Embryonic facial prominence (tissue), 1 donor: ENCODE data around the gene ZKSCAN2.
A peak's percentile ranks its signal among the peaks of the same experiment; 100 is the strongest.

Experiments used
- DNase-seq: peaks from one replicate; pipeline ENCODE4 v3.0.0-alpha.2; 2016; ENCODE audit errors: extremely low spot score

The ZKSCAN2 gene

DNA sequence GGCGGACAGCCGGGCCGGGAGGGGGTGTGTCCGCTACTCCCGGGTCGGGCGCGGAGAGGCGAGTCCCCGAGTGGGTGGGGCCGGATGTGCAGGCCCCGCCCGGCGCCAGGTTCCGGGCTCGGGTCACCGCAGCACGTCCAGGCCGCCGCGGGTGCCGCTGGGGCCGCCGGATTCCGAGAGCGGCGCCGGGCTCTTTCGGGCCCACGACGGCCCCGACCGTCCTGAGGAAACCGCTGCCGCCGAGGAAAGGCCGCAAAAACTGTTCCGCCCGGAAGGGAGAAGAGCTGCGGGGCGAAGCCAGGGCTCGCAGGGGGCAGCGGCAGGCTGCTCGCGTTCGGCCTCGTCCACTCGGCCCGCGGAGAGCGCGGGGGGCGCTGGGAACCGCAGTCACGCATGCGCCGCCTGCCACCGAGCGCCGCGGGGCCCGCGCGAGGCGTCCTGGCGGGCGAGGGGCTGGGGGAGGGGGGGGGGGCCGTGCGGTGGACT lies at the start of gene ZKSCAN2:
TSS of gene ZKSCAN2 (minus strand) at position 376 of the 486 bp plus-strand sequence. CDS start 718 bp downstream, outside the sequence.
- peak; percentile 73 for DNase-seq

DNA sequence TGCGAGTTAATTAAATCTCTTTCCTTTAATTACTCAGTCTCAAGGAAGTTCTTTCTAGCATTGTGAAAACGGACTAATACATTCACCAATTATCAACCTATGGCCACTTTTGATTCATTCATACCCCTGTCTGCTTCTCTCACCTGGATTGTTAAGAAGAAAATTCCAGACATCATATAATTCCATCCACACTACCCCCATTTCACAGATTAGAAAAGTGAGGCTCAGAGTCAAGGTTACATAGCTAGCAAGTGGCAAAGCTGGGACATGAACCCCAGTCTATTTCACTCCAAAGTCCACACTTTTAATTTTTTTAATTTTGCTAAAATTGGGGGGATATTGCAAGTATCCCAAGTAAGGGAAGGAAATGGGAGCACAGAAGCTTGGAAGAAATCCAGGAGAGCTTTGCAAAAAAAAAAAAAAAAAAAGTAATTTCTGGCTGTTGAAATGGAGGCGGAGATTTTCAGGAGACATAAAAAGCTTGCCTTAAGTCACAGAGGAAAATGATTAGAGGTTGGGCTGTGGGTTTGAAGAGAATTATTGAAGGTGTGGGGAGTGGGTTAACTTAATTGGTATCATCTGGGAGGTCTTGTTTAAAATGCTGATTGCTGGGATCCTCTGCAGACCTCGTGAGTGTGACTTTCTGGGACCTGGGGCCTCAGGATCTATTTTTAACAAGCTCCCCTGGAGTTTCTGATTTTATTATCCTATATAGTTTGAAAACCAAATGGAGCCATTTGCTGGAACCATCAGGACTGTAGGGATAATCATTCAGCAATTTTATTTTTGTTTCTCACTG lies 42.3 kb upstream of the ZKSCAN2 start:
- no peak for DNase-seq

DNA sequence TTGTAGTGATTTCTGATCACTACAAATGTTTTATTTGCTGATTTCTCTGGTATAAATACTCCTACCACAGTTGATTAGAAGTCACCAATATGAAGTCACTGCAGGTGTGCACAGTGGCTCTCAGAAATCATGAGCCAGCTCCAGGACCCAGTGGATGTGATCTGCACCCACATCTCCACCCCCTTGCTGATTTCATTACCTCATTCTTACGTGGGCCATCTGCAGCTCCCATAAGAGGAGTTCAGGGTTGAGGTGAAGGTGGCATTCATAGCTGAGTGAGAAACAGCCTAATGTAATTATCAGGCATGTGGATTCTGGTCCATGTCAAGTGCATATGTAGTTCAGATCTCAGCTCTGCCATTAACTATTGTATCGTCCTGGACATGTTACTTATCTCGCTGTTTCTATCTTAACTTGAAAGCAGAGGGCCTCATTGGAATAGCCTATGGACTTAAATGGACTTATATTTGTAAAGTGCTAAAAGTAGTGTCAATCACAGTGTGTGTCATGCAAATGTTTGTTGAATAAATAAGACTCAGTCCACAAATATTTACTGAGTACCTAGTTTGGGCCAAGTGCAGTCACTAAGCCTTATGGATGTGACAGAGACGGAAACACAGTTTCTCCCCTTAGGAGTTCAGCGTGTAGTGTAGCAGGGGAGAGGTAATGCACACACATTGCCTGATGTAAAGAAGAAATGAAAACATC lies 40.7 kb upstream of the ZKSCAN2 start:
- no peak for DNase-seq

DNA sequence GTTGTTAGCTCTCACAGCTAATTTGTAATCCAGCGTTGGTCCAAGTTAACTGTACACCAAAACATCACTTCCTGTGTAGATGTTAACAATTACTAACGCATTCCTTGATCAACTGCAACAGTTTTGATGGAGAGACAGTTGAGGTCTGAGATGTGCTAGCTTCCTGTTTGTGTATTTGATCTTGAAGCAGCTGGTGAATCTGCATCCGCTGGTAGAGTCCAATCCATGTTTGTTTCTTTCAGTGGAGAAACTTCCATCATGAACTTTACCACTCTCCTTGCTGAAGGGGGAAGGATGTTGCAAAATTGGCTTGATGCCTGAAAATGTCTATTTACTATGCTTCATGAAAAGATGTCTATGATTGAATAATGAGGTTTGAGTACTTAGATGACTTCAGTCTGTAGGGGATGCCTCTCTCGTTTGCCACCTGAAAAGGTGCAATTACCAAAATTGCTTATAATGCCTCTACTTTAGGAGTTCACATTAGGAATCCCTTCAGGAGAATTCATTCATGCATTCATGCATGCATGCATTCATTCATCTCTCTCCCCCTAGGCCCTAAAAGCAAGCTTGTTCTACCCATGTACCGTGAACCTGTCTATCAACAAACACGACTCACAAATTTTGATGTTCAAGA lies 39.6 kb upstream of the ZKSCAN2 start:
- no peak for DNase-seq

DNA sequence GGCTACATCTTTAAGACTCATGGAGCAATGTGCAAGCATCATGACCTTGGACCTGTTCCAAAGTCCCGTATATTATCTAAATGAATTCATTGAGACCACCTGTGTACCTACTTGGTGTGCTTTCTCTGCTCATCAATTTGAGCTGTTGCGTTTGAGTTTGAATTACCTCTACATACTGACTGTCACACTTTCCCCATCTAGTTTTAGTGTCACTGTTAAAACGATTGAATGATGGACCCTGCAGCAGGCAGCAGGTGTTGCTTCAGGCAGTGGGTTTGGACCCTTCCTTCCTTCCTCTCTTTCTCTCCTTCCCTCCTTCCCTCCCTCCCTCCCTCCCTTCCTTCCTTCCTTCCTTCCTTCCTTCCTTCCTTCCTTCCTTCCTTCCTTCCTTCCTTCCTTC lies 33.9 kb upstream of the ZKSCAN2 start:
- DNase-seq = no peak

DNA sequence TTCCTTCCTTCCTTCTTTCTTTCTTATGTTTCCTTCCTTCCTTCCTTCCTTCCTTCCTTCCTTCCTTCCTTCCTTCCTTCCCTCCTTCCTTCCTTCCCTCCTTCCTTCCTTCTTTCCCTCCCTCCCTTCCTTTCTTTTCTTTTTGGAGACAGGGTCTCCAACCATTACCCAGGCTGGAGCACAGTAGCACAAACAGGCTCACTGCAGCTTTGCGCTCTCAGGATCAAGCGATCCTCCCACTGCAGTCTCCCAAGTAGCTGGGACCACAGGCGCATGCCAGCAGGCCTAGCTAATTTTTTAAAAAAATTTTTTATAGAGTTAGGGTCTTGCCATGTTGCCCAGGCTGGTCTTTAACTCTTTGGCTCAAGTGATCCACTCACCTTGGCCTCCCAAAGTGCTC lies 31.8 kb upstream of the ZKSCAN2 start:
- no peak for DNase-seq

DNA sequence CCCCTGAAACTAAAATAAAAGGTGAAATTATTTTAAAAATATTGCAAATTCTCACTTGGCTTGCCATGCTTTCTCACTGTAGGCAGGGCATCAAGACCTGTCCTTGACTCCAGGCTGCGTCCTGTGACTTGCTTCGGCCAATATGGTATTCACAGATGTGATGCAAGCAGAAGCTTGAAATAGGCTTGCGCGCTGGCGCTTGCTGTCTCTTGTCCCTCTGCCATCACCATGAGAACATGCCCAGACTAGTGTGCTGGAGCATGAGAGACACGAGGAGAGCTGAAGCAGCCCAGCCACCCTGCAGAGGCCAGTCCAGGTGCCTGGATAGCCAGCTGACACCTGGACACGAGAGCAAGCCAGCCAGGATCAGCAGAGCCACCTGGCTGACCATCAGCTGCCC lies 21.8 kb upstream of the ZKSCAN2 start:
- no peak for DNase-seq

DNA sequence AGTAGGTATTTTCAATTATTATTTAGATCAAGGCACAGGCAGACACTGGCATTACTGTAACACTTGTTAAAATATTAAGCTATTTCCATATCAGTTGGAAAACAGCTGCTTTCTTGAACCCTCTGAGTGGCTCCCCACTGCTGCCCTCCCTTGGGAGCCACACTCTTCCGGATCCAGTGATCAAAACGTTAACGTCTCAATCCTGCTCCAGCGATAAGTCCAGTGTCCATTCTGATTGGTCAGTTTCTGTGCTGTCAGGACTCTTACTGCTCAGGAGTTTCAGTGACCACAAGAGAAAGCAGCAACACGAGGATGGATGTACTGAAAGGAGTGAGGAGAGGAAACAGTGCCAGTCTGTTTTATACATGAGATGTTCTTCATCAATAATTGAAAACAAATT lies 13.8 kb upstream of the ZKSCAN2 start:
- DNase-seq = no peak

DNA sequence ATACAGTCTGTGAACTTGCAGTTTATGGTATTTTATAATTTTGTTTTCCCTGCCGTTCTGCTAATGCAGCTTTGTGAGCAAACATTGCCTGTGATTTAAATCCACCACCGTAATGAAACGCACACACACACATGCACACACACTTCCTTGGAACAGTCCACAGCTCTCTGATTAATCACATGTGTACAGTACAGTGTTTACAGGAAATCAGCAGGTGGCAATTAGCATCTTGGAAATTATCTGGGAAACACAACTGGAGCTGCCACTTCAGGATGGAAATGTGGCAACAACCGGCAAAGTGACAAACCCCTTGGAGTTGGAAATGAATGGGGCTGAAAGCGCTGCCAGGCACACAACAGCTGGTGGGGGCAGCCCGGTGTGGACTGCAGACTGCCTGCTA lies 12.9 kb upstream of the ZKSCAN2 start:
- no peak for DNase-seq

DNA sequence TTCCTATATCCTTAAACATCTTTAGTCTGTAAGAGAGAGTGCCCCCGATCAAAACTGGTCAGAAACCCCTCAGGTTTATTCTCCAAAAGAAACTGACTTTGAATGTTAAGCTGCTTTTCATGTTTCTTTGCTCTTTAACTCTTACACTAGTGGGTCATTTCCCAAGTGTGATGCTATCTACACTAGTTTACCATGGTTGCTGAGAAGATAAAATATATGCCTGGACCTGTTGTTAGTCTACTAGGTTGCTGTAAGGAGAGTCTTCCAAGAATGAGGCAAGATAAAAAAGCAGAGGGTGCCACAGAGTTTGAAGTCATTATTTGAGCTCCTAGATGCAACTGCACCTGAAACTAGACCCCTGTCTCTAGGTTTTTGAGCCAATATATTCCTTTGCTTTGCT lies 12.2 kb upstream of the ZKSCAN2 start:
- no peak for DNase-seq

DNA sequence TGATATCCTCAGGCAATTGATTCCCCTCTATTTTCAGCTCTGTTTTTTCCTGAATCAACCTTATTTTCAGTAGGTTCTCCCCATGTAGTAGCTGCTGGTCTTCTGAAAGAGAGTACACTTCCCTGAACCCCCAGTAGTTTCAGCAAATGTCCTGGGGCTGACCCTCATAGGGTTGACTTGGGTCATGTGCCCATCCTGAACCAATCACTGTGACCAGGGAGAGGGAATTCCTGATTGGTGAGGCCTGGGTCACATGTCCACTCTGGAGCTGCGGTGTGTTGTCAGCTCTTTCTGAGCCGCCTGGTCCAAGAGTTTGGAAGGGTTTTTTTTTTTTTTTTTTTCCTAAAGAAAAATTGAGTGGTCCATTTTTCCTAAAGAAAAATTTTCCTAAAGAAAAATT lies 8.3 kb upstream of the ZKSCAN2 start:
- no peak for DNase-seq

DNA sequence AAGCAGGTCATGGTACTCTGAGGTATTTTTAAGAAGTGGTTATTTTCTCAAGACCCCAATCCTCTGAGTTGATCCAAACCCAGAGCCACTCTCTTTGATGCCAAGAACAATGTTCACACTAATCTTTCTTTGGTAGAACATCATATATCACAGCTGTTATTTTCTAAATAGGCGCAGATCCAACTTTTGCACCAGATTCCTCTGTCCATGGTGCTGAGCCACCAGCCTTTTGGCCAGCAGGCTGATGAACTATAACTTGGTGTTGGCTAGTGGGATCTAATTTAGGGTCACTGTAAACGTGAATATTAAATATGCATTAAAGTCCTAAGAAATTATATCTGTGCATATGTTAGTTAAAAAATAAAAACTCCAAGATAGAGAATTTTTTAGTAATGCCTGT lies 7.0 kb upstream of the ZKSCAN2 start:
- no peak for DNase-seq

DNA sequence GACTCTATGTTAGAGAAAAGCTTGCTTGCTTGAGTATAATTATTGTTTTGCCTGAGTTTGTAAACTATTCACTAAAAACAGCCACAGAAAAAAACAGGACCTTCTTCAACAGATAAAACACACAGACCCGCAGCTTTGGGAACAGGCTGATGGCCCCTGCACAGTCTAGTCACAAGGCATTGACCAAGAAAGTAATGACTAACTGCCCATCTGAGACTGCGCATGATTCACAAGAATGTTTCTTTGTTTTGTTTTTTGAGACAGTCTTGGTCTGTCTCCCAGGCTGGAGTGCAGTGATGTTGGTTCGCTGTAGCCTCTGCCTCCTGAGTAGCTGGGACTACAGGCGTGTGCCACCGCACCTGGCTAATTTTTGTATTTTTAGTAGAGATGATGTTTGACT lies 2.8 kb upstream of the ZKSCAN2 start:
- no peak for DNase-seq

DNA sequence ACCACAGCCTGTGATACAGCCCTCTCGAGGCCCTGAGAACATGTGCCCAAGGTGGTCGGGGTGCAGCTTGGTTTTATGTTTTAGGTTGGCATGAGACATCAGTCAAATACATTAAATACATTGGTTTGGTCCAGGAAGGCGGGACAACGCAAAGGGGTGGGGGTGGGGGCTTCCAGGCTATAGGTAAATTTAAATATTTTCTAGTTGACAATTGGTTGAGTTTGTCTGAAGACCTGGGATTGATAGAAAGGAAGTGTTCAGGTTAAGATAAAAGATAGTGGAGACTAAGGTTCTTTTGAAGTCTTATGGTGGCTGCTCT lies 1.2 kb upstream of the ZKSCAN2 start:
- no peak for DNase-seq

DNA sequence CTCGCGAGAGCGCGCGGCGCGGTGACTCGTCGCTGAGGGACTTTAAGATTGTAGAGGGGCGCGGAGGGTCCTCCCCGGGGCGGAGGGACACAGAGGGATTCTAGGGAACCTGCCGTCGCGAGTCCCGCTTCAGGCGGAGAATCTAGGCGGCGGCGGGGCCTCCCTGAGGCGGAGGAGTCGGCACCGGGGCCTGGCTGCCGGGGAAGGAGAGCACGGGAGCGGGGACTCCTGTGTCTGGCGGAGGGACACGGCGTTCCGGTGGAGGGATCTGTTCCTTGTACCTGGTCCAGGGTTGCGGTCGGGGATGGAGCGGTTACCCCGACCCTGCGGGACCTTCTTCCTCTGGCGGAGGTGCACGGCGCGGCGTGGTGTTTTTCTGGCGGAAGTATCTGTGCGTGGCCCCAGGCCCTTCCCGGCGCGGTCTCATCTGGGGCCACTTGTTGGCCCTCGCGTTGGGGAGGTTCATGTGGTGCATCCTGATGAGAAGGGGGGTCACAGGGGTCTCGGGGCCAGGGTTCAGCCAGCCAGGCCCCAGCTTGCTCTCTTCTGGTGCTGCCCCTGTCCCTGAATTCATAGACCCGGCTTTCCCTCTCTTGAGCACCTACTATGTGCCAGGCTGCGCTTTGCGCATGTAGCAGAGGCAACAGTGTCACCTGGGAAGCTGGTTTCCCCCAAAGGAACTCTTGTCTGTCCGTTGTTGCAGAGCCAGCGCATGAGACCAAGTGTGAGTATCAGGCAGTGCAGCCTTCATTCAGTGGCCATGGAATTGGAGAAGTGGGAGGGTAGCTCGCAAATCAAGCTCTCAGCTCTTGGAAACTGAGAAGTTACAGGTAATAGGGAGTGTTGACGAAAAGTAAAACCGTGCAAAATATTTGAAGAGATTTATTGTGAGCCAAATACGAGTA lies 563 bp upstream of the ZKSCAN2 start:
- DNase-seq = peak; percentile 61

DNA sequence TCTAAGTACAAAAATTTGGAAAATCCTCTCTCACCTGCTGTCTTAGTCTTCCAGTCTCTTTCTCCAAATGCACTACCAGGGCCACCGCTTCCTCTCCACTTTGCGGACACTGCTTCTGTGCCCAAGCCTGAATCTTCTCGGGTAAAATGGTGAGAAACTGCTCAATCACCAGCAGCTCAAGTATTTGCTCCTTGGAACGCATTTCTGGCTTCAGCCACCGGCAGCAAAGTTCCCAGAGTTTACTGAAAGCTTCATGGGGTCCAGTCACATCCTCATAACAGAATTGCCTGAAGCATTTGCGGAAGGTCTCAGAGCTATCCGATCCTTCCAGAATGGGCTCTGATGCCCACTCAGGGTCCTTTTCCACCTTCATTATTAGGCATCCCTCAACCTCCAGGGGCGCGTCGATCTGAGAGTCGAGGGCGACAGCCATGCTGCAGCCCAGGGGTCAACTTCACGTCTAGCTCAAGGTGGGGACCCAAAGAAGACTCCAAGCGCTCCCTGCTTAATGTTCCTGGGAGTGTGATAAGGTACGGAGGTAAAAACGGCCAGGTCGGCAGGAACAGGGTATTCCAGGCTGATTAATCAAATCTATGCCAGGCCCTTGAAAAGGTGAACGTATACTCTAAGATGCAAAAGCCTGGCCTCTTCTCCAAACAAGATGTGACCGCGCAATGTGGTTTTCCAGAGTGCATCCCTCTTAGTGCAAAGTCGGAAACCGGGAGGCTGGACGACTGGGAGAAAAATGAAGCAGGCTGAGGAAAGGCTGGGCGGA lies 763 bp downstream of the ZKSCAN2 start:
- peak; percentile 8 for DNase-seq

DNA sequence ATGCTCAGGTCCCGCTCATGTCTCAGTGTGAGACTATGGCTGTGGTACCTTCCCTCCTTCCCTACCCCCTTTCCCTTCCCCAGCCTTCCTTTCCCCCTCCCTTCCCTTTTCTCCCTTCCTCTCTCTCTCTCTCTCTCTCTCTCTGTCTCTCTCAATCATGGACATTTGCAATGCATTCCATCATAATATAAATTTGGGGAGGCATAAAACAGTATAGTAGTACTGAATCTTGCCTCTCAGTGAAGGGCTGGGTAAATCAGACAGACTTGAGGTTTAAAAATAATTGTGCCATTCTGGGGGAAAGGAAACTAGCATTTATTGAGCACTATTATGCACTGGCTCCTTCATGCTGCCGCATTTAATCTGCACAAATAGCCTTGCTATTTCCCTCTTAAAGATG lies 4.3 kb downstream of the ZKSCAN2 start:
- no peak for DNase-seq

DNA sequence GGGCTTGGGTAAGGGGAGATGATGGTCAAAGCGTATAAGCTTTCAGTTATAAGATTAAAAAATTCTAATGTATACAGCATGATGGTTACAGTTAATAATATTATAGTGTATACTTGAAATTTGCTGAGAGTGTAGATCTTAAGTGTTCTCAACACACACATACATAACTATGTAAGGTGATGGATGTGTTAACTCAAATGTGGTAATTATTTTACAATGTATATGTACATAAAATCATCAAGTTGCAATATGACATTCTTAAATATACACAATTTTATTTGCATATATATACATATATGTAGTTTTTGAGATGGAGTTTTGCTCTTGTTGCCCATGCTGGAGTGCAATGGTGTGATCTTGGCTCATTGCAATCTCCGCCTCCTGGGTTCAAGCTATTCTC lies 7.2 kb downstream of the ZKSCAN2 start:
- DNase-seq = no peak

DNA sequence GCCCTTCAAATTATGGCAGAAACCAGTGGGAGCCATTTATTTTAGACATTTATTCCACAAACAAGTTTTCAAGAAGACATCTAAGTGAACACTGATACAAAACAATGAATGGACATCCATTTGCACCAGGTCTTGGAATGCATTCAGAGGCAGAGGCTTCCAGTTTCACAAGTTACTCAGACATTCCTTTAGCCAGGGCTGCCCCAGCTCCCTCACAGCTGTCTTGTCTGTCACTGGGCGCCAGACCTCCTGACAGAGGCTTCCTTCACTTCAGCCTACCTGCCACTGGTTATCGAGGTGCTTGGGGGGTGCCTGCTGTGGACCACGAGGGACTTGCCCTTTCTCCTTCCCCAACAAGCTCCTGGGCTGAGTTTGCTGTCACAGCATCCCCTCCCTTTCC lies 21.7 kb downstream of the ZKSCAN2 start:
- DNase-seq = no peak

DNA sequence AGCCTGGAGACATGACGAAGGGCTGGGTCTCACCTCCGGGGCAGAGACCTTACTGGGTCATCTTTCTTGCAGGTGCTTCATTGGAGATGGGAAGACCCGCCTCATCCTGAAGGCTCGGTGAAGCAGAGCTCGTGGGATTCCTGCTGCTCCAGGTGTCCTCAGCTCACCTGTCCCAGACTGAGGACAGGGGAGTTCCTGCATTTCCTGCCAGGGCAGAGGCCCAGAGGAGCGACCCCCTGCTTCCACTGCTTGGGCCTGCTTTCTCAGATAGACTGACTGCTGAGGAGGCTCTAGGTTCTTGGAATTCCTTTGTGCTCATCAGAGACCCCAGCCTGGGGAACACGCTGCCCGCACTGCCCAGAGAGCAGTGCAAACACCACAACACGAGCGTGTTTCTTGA lies 29.3 kb downstream of the ZKSCAN2 start:
- DNase-seq = no peak

DNA sequence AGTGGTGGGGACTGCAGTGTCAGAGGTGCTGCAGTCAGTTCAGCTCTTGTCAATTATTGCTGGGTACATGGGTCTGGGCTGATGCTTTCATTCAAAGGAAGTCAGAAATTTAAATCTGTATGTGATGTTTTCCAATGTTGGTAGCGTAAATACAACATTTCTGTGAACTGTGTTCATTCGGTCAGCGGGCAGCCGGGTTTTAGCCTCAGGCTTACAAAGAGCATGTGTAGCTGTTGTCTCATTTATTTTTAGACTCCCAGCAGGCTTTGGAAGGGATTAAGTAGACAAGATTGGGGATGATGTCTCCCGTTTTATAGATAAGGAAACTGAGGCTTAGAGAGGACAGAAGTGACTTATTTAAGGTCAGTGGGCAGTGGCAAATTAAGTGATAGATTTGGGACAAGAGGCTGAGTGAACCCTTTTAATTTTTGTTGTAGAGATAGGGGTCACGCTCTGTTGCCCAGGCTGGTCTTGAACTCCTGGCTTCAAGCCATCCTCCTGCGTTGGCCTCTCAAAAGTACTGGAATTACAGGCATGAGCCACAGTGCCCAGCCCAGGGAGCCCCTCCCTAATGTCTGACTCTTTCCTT lies 32.8 kb downstream of the ZKSCAN2 start:
- no peak for DNase-seq
